MG63 (cell line): ENCODE results near the gene OPN1MW. TPM values are rescaled to one million over a fixed set of nuclear protein-coding genes. Genes with fewer than 3 reads are reported as not detected.
A peak's percentile ranks its signal among the peaks of the same experiment; 100 is the strongest.
"Not testable (repeated sequence)": the region's sequence is repeated elsewhere in the genome, so short reads cannot be mapped to it uniquely, and the experiment has no call there.

Experiments
- DNase-seq: peaks from one replicate; pipeline ENCODE4 v3.0.0-alpha.2; 2020
- H3K27me3 ChIP-seq: fragments of 250-450 bp; sonication (Bioruptor Pico); 2 replicates; pipeline ENCODE4 v1.5.1; 2020; ENCODE audit warnings: mild to moderate bottlenecking, moderate library complexity
- H3K36me3 ChIP-seq: fragments of 250-450 bp; sonication (Bioruptor Pico); 2 replicates; pipeline ENCODE4 v1.5.1; 2020; ENCODE audit warnings: mild to moderate bottlenecking, moderate library complexity
- H3K4me3 ChIP-seq: fragments of 250-450 bp; sonication (Bioruptor Pico); 2 replicates; pipeline ENCODE4 v1.5.1; 2020; ENCODE audit warnings: mild to moderate bottlenecking, moderate library complexity
- H3K9me3 ChIP-seq: fragments of 250-450 bp; sonication (Bioruptor Pico); 2 replicates; pipeline ENCODE4 v1.5.1; 2020; ENCODE audit warnings: mild to moderate bottlenecking, moderate library complexity
- total RNA-seq: library from RNA; depleted of rRNA; stranded (reverse); fragments of >200 nt; shearing (Covaris generic); gene quantifications from 2 replicates; pipeline ENCODE4 v1.2.3, GENCODE V29; 2014; ENCODE audit warnings: low replicate concordance; rRNA removed

Gene OPN1MW
- total RNA-seq = not detected in 2 replicates

GRCh38 chrX:154182296-154182695, at the start of gene OPN1MW:
Gene OPN1MW, plus strand, starts transcription at chrX:154182596. Its CDS starts 82 bp downstream, at chrX:154182678.
- not testable (repeated sequence) for H3K27me3 ChIP-seq, H3K4me3 ChIP-seq, DNase-seq

GRCh38 chrX:154135458-154136229, 46.8 kb upstream of the OPN1MW start:
- Histone ChIP-seq H3K36me3 (no peaks in the 10 kb centered on the region), H3K9me3 (no peaks in the 10 kb centered on the region), H3K4me3 (no peak overlapping the region), H3K27me3 (no peaks in the 10 kb centered on the region)
- peak; percentile 23 for DNase-seq

More at GRCh38 chrX:154182296-154182695, at the start of gene OPN1MW:
- H3K36me3 ChIP-seq, H3K9me3 ChIP-seq: not testable (repeated sequence)

- Histone ChIP-seq H3K27me3 (no peaks in the 10 kb centered on the region), H3K36me3 (no peaks in the 10 kb centered on the region), H3K9me3 (no peaks in the 10 kb centered on the region), H3K4me3 (no peak overlapping the region)
- peak; percentile 49 for DNase-seq
Observed at GRCh38 chrX:154136627-154137161, 45.7 kb upstream of the OPN1MW start.

GRCh38 chrX:154138857-154139256, 43.5 kb upstream of the OPN1MW start:
- Histone ChIP-seq H3K9me3 (no peaks in the 10 kb centered on the region), H3K36me3 (no peaks in the 10 kb centered on the region), H3K4me3 (no peak overlapping the region), H3K27me3 (no peaks in the 10 kb centered on the region)
- no peak for DNase-seq

GRCh38 chrX:154140206-154140605, 42.2 kb upstream of the OPN1MW start:
- Histone ChIP-seq H3K36me3 (no peaks in the 10 kb centered on the region), H3K4me3 (no peak overlapping the region), H3K9me3 (no peaks in the 10 kb centered on the region), H3K27me3 (no peaks in the 10 kb centered on the region)
- no peak for DNase-seq

- no peak for DNase-seq
- Histone ChIP-seq H3K9me3 (no peaks in the 10 kb centered on the region), H3K27me3 (no peaks in the 10 kb centered on the region), H3K4me3 (no peak overlapping the region), H3K36me3 (no peaks in the 10 kb centered on the region)
Observed at GRCh38 chrX:154140742-154141141, 41.7 kb upstream of the OPN1MW start.

GRCh38 chrX:154142386-154142785, 40.0 kb upstream of the OPN1MW start:
- Histone ChIP-seq H3K27me3 (no peaks in the 10 kb centered on the region), H3K36me3 (no peaks in the 10 kb centered on the region), H3K9me3 (no peaks in the 10 kb centered on the region), H3K4me3 (no peak overlapping the region)
- DNase-seq = no peak

- no peaks in the 10 kb centered on the region for H3K9me3 ChIP-seq
- H3K27me3 ChIP-seq = no peaks in the 10 kb centered on the region
- no peak for DNase-seq
- no peaks in the 10 kb centered on the region for H3K36me3 ChIP-seq
- no peak overlapping the region for H3K4me3 ChIP-seq
Observed at GRCh38 chrX:154142950-154143745, 39.2 kb upstream of the OPN1MW start.

GRCh38 chrX:154144010-154144409, 38.4 kb upstream of the OPN1MW start, which contains the start of gene OPN1LW:
Gene OPN1LW, plus strand, starts transcription at chrX:154144243. Its CDS starts 41 bp downstream, at chrX:154144284.
- not testable (repeated sequence) for H3K9me3 ChIP-seq, DNase-seq, H3K36me3 ChIP-seq

GRCh38 chrX:154151030-154151429, 31.4 kb upstream of the OPN1MW start:
- not testable (repeated sequence) for H3K36me3 ChIP-seq, H3K4me3 ChIP-seq, H3K9me3 ChIP-seq, DNase-seq, H3K27me3 ChIP-seq

More at GRCh38 chrX:154144010-154144409, 38.4 kb upstream of the OPN1MW start, which contains the start of gene OPN1LW:
- not testable (repeated sequence) for H3K27me3 ChIP-seq, H3K4me3 ChIP-seq

GRCh38 chrX:154156221-154156620, 26.2 kb upstream of the OPN1MW start:
- not testable (repeated sequence) for H3K9me3 ChIP-seq, H3K27me3 ChIP-seq

GRCh38 chrX:154157207-154157606, 25.2 kb upstream of the OPN1MW start:
- H3K27me3 ChIP-seq, DNase-seq, H3K9me3 ChIP-seq, H3K4me3 ChIP-seq, H3K36me3 ChIP-seq: not testable (repeated sequence)

More at GRCh38 chrX:154156221-154156620, 26.2 kb upstream of the OPN1MW start:
- not testable (repeated sequence) for H3K36me3 ChIP-seq, H3K4me3 ChIP-seq, DNase-seq

GRCh38 chrX:154159345-154159744, 23.1 kb upstream of the OPN1MW start:
- not testable (repeated sequence) for H3K36me3 ChIP-seq, H3K27me3 ChIP-seq, H3K9me3 ChIP-seq, H3K4me3 ChIP-seq, DNase-seq

- H3K27me3 ChIP-seq, H3K9me3 ChIP-seq, DNase-seq, H3K4me3 ChIP-seq, H3K36me3 ChIP-seq: not testable (repeated sequence)
Observed at GRCh38 chrX:154164902-154165301, 17.5 kb upstream of the OPN1MW start.

- not testable (repeated sequence) for H3K27me3 ChIP-seq, H3K9me3 ChIP-seq, H3K4me3 ChIP-seq, DNase-seq, H3K36me3 ChIP-seq
Observed at GRCh38 chrX:154168384-154168783, 14.0 kb upstream of the OPN1MW start.

- DNase-seq, H3K4me3 ChIP-seq, H3K36me3 ChIP-seq, H3K27me3 ChIP-seq, H3K9me3 ChIP-seq: not testable (repeated sequence)
Observed at GRCh38 chrX:154172535-154172943, 9.9 kb upstream of the OPN1MW start.

GRCh38 chrX:154174356-154174755, 8.0 kb upstream of the OPN1MW start:
- not testable (repeated sequence) for DNase-seq, H3K27me3 ChIP-seq, H3K36me3 ChIP-seq, H3K4me3 ChIP-seq, H3K9me3 ChIP-seq
